ENCODE results near the gene HPN.
A peak's percentile ranks its signal among the peaks of the same experiment; 100 is the strongest.

Gene HPN

GRCh38 chr19:35105411-35106290, 64.1 kb downstream of the HPN start:
- DNase-seq (ENCODE audit: low spot score) = no peak

- DNase-seq (ENCODE audit: low spot score) = peak; percentile 79
Observed at GRCh38 chr19:35106291-35106583, 64.7 kb downstream of the HPN start.

GRCh38 chr19:35106898-35107541, 65.5 kb downstream of the HPN start:
- peak; percentile 68 for DNase-seq (ENCODE audit: low spot score)

DNA sequence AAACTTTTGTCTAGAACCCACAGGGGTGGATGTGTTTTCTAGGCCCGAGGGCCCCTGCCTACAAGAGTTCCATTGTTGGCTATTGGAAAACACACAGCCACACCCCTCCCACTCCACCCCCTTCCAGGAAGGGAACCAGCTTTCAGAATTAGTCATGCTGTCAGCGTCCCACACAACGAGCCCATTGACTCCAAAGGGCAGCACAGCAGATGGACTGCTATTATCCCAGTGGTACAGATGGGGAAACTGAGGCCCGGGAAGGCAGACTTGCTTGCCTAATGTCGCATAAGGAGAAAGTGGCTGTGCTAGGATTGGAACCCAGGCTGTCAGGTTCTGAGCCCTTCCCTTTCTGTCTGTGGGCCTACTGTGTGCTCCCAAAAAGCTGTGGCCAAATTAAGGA, 66.0 kb downstream of the HPN start:
- peak; percentile 98 for DNase-seq (ENCODE audit: low spot score)

GRCh38 chr19:35108730-35109129, 67.2 kb downstream of the HPN start:
- no peak for DNase-seq (ENCODE audit: low spot score)

- no peak for DNase-seq (ENCODE audit: low spot score)
Observed at GRCh38 chr19:35109395-35110112, 68.0 kb downstream of the HPN start.

DNA sequence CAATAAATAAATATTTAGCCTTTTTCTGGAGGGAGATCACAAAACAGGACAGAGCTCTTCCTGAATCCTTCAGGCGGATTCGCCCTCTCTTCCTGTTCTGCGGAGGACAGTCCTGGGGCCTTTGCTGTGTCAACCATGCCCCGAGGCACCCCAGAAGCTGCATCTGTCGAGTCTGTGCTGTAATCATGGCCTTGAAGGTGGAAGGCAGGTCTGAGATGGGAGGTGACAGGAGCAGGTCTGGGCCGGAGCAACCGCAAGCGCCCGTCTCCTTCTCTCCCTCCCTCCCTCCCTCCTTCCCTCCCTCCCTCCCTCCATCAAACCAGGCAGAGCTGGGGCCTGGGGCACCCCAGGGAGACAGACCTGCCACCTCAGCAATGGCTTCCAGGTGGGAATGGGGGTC, 69.5 kb downstream of the HPN start:
- no peak for DNase-seq (ENCODE audit: low spot score)

DNA sequence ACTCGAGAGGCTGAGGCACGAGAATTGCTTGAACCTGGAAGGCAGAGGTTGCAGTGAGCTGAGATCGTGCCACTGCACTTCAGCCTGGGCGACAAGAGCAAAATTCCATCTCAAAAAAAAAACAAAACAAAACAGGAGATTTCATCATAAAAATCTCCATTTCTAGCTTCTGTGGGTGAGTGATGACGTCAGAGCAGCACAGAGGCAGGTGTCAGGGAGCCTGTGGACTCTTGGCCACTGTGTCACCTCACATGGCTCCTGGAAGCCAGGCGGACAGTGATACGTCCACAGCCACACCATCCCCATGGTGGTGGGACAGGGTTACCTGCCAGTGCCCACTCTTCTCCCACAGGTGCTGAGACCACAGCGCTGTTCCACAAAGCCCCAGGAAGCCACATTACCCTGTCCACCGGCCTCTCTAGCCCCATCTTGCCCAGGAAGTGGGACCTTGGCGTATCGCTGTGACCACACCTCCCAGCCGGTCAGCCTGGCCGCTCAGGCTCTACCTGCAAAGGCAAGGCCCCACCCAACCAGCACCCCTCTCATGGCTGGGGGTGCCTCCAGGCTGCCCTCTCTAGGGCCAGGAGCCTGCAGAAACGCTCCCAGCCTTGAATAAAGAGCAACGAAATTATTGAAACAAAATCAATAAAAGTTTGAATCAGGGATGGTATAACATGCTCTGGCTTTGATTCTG, 71.6 kb downstream of the HPN start:
- DNase-seq (ENCODE audit: low spot score) = no peak

GRCh38 chr19:35114353-35115176, 73.0 kb downstream of the HPN start:
- DNase-seq (ENCODE audit: low spot score) = peak; percentile 89

DNA sequence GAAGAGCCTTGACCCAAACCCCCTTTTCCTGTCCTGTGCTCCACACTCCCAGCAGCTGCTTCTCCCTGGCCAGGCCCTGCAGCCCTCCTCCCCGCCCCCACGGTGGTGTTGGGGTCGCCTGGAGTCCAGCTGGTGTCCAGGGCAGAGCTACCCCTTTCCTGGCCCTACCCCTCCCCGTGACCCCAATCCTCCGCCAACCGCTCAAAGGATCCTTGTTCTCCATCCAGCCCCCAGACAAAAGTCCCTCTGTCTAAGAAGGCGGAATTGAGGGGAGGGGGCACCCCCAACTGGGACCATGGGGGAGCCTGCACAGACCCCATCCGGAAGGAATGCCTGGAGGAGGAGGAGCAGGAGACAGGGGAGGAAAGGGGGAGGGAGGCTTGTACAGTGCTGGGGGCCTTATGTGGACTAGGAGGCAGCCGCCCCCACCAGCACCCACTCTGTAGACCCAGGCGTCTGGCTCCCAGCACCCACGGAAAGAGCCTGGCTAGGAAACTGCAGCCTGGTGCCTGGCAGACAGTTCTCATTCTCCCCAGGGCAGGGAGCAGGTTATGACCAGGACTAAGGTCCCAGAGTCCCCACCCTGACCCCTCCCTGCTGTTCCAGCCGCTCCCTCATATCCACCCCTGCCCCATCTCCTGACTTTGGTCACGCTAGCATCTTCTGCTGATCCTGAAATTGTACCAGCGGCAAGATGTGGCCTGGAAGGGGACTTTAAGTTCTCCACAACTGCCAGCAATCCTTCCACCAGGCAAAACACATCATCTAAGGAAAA, 73.8 kb downstream of the HPN start, which contains the start of gene FXYD3:
Gene FXYD3 (plus strand): TSS at position 647 of the 775 bp plus-strand sequence. CDS start 3,554 bp downstream, outside the sequence.
- peak; percentile 95 for DNase-seq (ENCODE audit: low spot score)

Data from pons (tissue), 1 donor.